Panc1 (cell line): ENCODE data around the gene NELFCD. TPM values are rescaled to one million over a fixed set of nuclear protein-coding genes. Genes with fewer than 3 reads are reported as not detected.

Experiments
- ATAC-seq: fragments of 200-7000 bp; cut with Tn5 transposase; 2 replicates; pipeline ENCODE4 v1.9.1; 2020; ENCODE audit warnings: mild to moderate bottlenecking, moderate library complexity
- BruUV-seq: library from RNA; stranded (reverse); fragments of 400-500 nt; replicated peaks from 2 replicates; lab custom pipeline; 2021; lab: Mats Ljungman, UMichigan
- CTCF ChIA-PET: fragments of 300-600 bp; sonication (Branson Sonifier 250); formaldehyde crosslinking; loops from one replicate; lab custom pipeline; 2022; ENCODE audit warnings: antibody characterized with exemption; lab: Charles Lee
- POLR2A ChIA-PET: fragments of 300-600 bp; sonication (Branson Sonifier 250); formaldehyde crosslinking; loops from one replicate; lab custom pipeline; 2022; ENCODE audit warnings: antibody characterized with exemption; lab: Charles Lee
- DNase-seq: peaks from one replicate; pipeline ENCODE4 v3.0.0-alpha.2; 2010; ENCODE audit warnings: low read depth, low spot score
- H3K27ac ChIP-seq: 2 replicates; pipeline ENCODE4 v1.5.1; 2011; ENCODE audit warnings: mild to moderate bottlenecking, low read length, inconsistent platforms
- H3K27me3 ChIP-seq: fragments of 200-500 bp; sonication (Bioruptor generic); 2 replicates; pipeline ENCODE4 v1.6.0; 2014; ENCODE audit warnings: low read length, inconsistent platforms; ENCODE audit not compliant: control insufficient read depth, insufficient read depth
- H3K36me3 ChIP-seq: fragments of 200-500 bp; sonication (Bioruptor generic); 2 replicates; pipeline ENCODE4 v1.5.1; 2014; ENCODE audit warnings: inconsistent platforms, mild to moderate bottlenecking, low read length, moderate library complexity; ENCODE audit not compliant: control insufficient read depth, insufficient read depth
- H3K4me1 ChIP-seq: 2 replicates; pipeline ENCODE4 v1.5.1; 2011; ENCODE audit warnings: inconsistent platforms, mild to moderate bottlenecking, low read length, moderate library complexity; ENCODE audit not compliant: control insufficient read depth, insufficient read depth
- H3K4me3 ChIP-seq, 2 experiments: 2 replicates each; pipeline ENCODE4 v1.5.1; 2011 to 2012; ENCODE audit warnings: low read depth in 2 of 2, low read length in 2 of 2, mild to moderate bottlenecking in 2 of 2, inconsistent platforms in 1 of 2, moderate library complexity in 1 of 2
- H3K9me3 ChIP-seq: fragments of 200-500 bp; sonication (Bioruptor generic); 2 replicates; pipeline ENCODE4 v1.5.1; 2014; ENCODE audit warnings: low read depth, mild to moderate bottlenecking, inconsistent platforms, low read length, moderate library complexity; ENCODE audit not compliant: control insufficient read depth, insufficient read depth
- POLR2AphosphoS5 ChIP-seq: IDR thresholded peaks from 2 replicates; pipeline ENCODE4 v1.6.1; 2012; ENCODE audit warnings: mild to moderate bottlenecking, low read depth, low read length, moderate library complexity
- SIN3A ChIP-seq: IDR thresholded peaks from 2 replicates; pipeline ENCODE4 v1.6.1; 2012; ENCODE audit warnings: low read depth, mild to moderate bottlenecking, low read length, moderate library complexity, borderline replicate concordance; ENCODE audit not compliant: insufficient read depth
- in situ Hi-C: cut with HindIII; loops from 2 replicates; pipeline ENCODE4 v1.10.0; 2016; ENCODE audit warnings: low sequenced_read_pairs, low pct_unique_long_range_greater_than_20kb
- intact Hi-C: fragments of 100-400 bp; cut with micrococcal nuclease; formaldehyde crosslinking; loops from one replicate; pipeline ENCODE4 v1.10.0; 2022; ENCODE audit not compliant: unreplicated experiment
- total RNA-seq: library from RNA; stranded (reverse); gene quantifications from one replicate; pipeline ENCODE4 v1.2.1, GENCODE V29; 2021; ENCODE audit not compliant: unreplicated experiment
- TF ChIP-seq, protein P1 (sequence below), 2 experiments: IDR thresholded peaks; 2 replicates each; pipeline ENCODE4 v1.6.1; 2011 to 2012; ENCODE audit warnings: low read depth in 2 of 2, control low read depth in 1 of 2, low read length in 1 of 2, mild to moderate bottlenecking in 1 of 2, moderate library complexity in 1 of 2; ENCODE audit not compliant: insufficient read depth in 1 of 2
- TF ChIP-seq, protein P2 (sequence below): fragments of 450-650 bp; IDR thresholded peaks from 2 replicates; pipeline ENCODE4 v1.5.1; 2017; ENCODE audit warnings: mild to moderate bottlenecking

The NELFCD gene
- total RNA-seq, 1 experiment from 2014 or later: 108 TPM

DNA sequence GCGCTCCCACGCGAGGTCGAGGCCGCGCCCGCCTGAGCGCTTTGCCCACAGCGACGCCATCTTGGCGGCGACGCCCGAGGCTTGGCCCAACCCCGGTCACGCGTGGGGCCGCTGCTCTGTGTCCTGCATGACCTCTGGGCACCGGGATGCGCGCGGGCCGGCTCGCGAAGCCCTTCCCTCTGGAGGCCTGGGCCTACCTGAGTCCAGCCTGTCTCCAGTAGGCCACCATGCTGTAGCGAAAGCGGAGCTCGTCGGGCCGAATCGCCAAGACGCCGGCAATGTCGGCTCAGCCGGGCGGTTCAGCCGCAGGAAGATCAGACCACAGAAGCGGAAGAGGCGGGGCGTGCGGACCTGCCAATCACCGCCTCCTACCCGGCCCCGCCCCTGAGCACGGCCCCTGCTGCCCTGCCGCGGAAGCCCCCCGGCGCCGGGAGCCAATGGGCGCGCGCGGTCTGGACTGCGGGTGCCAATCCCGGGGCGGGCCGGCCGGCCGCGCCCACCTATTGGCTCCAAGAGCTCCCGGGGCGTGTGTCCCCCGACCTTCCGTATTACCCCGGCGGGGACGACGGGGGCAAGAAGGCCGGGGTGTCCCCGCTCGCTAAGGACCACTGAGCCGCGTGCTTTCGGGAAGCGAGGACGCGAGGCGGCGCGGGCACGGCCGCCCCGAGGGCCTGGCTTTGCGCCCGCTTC lies 51.1 kb downstream of the NELFCD start, which contains the start of gene ATP5F1E:
Gene ATP5F1E, minus strand, starts transcription at position 313 of the 690 bp plus-strand sequence. Its CDS starts 84 bp downstream, at position 229.
- H3K4me3 ChIP-seq: peak within 1 kb of the TSS; percentile 91 to 93
- in situ Hi-C loops: no loop called here
- H3K27me3 ChIP-seq: no peaks in the 10 kb centered on the region
- no peaks in the 10 kb centered on the region for H3K9me3 ChIP-seq
- TF ChIP-seq POLR2AphosphoS5: peak; percentile 94
- TF ChIP-seq, protein P1, sequence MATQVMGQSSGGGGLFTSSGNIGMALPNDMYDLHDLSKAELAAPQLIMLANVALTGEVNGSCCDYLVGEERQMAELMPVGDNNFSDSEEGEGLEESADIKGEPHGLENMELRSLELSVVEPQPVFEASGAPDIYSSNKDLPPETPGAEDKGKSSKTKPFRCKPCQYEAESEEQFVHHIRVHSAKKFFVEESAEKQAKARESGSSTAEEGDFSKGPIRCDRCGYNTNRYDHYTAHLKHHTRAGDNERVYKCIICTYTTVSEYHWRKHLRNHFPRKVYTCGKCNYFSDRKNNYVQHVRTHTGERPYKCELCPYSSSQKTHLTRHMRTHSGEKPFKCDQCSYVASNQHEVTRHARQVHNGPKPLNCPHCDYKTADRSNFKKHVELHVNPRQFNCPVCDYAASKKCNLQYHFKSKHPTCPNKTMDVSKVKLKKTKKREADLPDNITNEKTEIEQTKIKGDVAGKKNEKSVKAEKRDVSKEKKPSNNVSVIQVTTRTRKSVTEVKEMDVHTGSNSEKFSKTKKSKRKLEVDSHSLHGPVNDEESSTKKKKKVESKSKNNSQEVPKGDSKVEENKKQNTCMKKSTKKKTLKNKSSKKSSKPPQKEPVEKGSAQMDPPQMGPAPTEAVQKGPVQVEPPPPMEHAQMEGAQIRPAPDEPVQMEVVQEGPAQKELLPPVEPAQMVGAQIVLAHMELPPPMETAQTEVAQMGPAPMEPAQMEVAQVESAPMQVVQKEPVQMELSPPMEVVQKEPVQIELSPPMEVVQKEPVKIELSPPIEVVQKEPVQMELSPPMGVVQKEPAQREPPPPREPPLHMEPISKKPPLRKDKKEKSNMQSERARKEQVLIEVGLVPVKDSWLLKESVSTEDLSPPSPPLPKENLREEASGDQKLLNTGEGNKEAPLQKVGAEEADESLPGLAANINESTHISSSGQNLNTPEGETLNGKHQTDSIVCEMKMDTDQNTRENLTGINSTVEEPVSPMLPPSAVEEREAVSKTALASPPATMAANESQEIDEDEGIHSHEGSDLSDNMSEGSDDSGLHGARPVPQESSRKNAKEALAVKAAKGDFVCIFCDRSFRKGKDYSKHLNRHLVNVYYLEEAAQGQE (IDR thresholded peaks at IDR 0.05; ENCODE audit: insufficient read depth in 1 of 2, low read depth in 2 of 2, low read length in 1 of 2): no peak
- TF ChIP-seq, protein P2, sequence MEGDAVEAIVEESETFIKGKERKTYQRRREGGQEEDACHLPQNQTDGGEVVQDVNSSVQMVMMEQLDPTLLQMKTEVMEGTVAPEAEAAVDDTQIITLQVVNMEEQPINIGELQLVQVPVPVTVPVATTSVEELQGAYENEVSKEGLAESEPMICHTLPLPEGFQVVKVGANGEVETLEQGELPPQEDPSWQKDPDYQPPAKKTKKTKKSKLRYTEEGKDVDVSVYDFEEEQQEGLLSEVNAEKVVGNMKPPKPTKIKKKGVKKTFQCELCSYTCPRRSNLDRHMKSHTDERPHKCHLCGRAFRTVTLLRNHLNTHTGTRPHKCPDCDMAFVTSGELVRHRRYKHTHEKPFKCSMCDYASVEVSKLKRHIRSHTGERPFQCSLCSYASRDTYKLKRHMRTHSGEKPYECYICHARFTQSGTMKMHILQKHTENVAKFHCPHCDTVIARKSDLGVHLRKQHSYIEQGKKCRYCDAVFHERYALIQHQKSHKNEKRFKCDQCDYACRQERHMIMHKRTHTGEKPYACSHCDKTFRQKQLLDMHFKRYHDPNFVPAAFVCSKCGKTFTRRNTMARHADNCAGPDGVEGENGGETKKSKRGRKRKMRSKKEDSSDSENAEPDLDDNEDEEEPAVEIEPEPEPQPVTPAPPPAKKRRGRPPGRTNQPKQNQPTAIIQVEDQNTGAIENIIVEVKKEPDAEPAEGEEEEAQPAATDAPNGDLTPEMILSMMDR: no peak
- peak; percentile 80; the same call in 1 of the 2 replicates for TF ChIP-seq SIN3A
- DNase-seq (peak; percentile 41), ATAC-seq (peak; percentile 99)
- peaks cover 40% of the 10 kb centered on the region for H3K4me1 ChIP-seq
- ChIA-PET POLR2A (interaction anchor here (0.6 to 1.0 kb wide), 3 partner anchors 11 to 1781 kb away, joined by 4 to 8 read pairs (median 4); partner anchors contain the start of gene PRELID3B), CTCF (interaction anchor here (0.5 to 1.1 kb wide), 5 partner anchors 12 to 464 kb away, joined by 3 to 7 read pairs (median 4); no protein-coding TSS in a partner anchor)
- H3K27ac ChIP-seq: peak within 1 kb of the TSS; percentile 97
- intact Hi-C loops: no loop called here
- peaks cover 67% of the 10 kb centered on the region for H3K36me3 ChIP-seq
- BruUV-seq: no TSS peak

DNA sequence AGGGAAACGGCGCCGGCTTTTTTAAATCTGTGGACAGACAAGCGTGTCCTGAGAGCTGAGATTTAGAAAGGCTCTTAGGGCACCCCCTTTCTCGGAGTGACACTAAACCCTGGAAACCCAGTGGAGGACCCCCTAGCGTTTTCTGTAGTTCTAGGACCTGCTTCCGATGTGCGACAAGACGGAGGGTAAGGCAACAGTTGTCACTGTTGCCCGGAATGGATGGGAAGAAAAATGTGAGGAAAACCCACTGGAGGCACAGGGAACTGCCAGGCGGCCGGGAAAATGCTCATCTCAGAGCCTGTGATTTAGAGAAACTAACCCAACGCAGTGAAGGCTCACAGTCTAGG lies 51.6 kb downstream of the NELFCD start:
- peak; percentile 24 for DNase-seq
- H3K27me3 ChIP-seq: no peaks in the 10 kb centered on the region
- no peaks in the 10 kb centered on the region for H3K9me3 ChIP-seq
- in situ Hi-C loops: no loop called here
- ChIA-PET CTCF (interaction anchor here (0.6 to 1.1 kb wide), 2 partner anchors 162 to 193 kb away, joined by 5 to 7 read pairs; no protein-coding TSS in a partner anchor), POLR2A (interaction anchor here (0.6 to 1.0 kb wide), 3 partner anchors 10 to 1781 kb away, joined by 4 to 8 read pairs (median 4); partner anchors contain the start of gene PRELID3B)
- peaks cover 40% of the 10 kb centered on the region for H3K4me1 ChIP-seq
- H3K4me3 ChIP-seq: peak overlapping the region; percentile 91 to 93
- BruUV-seq: TSS peak; percentile 96
- intact Hi-C loops: no loop called here
- H3K27ac ChIP-seq: peak overlapping the region; percentile 90
- peak; percentile 63 for ATAC-seq
- H3K36me3 ChIP-seq: peaks cover 69% of the 10 kb centered on the region
- no peak for TF ChIP-seq POLR2AphosphoS5
- TF ChIP-seq SIN3A: peak; percentile 13; the same call in 1 of the 2 replicates
- TF ChIP-seq, protein P1 (IDR thresholded peaks at IDR 0.05; ENCODE audit: insufficient read depth in 1 of 2, low read depth in 2 of 2, low read length in 1 of 2): peak in 1 of 2 experiments; percentile 33; a peak in 1 of 4 replicates
- TF ChIP-seq, protein P2: peak; percentile 11; the same call in 1 of the 2 replicates
